Spleen (tissue), 7 donors: ENCODE data around the gene SAP130.

ENCODE experiments used
- POLR2AphosphoS5 ChIP-seq, 3 donors: sonication (generic); formaldehyde crosslinking; IDR thresholded peaks; one replicate each; pipeline ENCODE4 v1.5.1; 2017; ENCODE audit warnings: antibody characterized with exemption in 3 of 3
- TF ChIP-seq, protein P1 (sequence below), 11 experiments: fragments of 200-600 bp in 7 of 11; fragments of 450-650 bp in 4 of 11; sonication (generic) in 4 of 11; IDR thresholded peaks in 8 of 11; conservative IDR thresholded peaks in 3 of 11; 1 replicate in 7 of 11; 2 replicates in 4 of 11; pipeline versions ENCODE4 v1.4.0 to v1.8.0; 2016 to 2021; ENCODE audit warnings: antibody characterized with exemption in 11 of 11, inconsistent platforms in 4 of 11, mild to moderate bottlenecking in 1 of 11
- donor health status: DM: no; HTN: no; CAD: no; lungs with moderate emphysema.
- donor health status: DM: no; HTN: no; CAD: no.
- donor health status: DM: no; HTN: no; CAD: no.

DNA sequence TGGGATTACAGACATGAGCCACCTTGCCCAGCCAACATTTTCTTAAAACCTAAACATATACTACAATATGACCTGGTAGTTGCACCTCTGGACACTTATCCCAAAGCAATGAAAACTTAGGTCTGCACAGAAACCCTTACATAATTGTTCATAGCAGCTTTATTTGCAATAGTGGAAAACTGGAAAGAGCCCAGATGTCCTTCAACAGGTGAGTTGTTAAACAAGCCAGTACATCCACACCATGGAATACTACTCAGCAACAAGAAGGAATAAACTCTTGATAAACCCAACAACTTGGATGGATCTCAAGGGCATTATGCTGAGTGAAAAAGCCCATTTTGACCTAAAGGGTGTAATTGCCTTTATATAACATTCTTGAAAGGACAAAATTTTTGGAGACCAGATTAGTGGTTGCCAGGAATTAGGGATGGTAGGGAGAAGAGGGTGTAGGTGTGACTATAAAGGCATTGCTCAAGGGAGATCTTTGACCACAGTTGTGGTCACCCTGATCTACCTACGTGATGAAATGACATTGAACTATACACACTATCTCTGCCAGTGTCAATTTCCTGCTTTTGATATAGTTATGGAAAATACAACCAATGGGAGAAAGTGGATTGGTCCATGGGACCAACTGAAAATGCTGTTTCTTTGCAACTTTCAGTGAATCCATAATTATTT lies 130.2 kb downstream of the SAP130 start:
- TF ChIP-seq, protein P1, sequence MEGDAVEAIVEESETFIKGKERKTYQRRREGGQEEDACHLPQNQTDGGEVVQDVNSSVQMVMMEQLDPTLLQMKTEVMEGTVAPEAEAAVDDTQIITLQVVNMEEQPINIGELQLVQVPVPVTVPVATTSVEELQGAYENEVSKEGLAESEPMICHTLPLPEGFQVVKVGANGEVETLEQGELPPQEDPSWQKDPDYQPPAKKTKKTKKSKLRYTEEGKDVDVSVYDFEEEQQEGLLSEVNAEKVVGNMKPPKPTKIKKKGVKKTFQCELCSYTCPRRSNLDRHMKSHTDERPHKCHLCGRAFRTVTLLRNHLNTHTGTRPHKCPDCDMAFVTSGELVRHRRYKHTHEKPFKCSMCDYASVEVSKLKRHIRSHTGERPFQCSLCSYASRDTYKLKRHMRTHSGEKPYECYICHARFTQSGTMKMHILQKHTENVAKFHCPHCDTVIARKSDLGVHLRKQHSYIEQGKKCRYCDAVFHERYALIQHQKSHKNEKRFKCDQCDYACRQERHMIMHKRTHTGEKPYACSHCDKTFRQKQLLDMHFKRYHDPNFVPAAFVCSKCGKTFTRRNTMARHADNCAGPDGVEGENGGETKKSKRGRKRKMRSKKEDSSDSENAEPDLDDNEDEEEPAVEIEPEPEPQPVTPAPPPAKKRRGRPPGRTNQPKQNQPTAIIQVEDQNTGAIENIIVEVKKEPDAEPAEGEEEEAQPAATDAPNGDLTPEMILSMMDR (IDR thresholded peaks at IDR 0.05 in 8 of 11, conservative IDR thresholded peaks at IDR 0.05 in 3 of 11): no peak
- TF ChIP-seq POLR2AphosphoS5 (IDR thresholded peaks at IDR 0.05): no peak
